Hepatocyte (in vitro differentiated cells): ENCODE data around the gene UBE2D2. TPM values are rescaled to one million over a fixed set of nuclear protein-coding genes. Genes with fewer than 3 reads are reported as not detected.

ENCODE experiments used
- DNase-seq: peaks from one replicate; pipeline ENCODE4 v3.0.0-alpha.2; 2016; ENCODE audit warnings: low spot score
- H2AFZ ChIP-seq: fragments of 200-600 bp; sonication (generic); 2 replicates; pipeline ENCODE4 v1.6.0; 2016; ENCODE audit warnings: antibody characterized with exemption, mild to moderate bottlenecking
- H3K27ac ChIP-seq: fragments of 200-600 bp; sonication (generic); 2 replicates; pipeline ENCODE4 v1.5.1; 2016; ENCODE audit warnings: mild to moderate bottlenecking
- H3K27me3 ChIP-seq: fragments of 200-600 bp; sonication (generic); 2 replicates; pipeline ENCODE4 v1.6.1; 2016
- H3K36me3 ChIP-seq: fragments of 200-600 bp; sonication (generic); replicated peaks from 2 replicates; pipeline ENCODE4 v1.5.1; 2016; ENCODE audit warnings: low read depth; ENCODE audit not compliant: insufficient read depth
- H3K4me1 ChIP-seq: fragments of 200-600 bp; sonication (generic); 2 replicates; pipeline ENCODE4 v1.5.1; 2016; ENCODE audit warnings: mild to moderate bottlenecking, moderate library complexity; ENCODE audit not compliant: insufficient read depth
- H3K4me2 ChIP-seq: fragments of 200-600 bp; sonication (generic); 2 replicates; pipeline ENCODE4 v1.6.0; 2016
- H3K4me3 ChIP-seq: fragments of 200-600 bp; sonication (generic); 2 replicates; pipeline ENCODE4 v1.5.1; 2016; ENCODE audit warnings: mild to moderate bottlenecking
- H3K79me2 ChIP-seq: fragments of 200-600 bp; sonication (generic); 2 replicates; pipeline ENCODE4 v1.6.0; 2017; ENCODE audit warnings: mild to moderate bottlenecking
- H3K9me2 ChIP-seq: fragments of 200-600 bp; sonication (generic); replicated peaks from 2 replicates; pipeline ENCODE4 v1.6.0; 2017; ENCODE audit warnings: mild to moderate bottlenecking; ENCODE audit not compliant: insufficient read depth
- H3K9me3 ChIP-seq: fragments of 200-600 bp; sonication (generic); 2 replicates; pipeline ENCODE4 v1.5.1; 2016; ENCODE audit warnings: low read depth, mild to moderate bottlenecking
- H4K20me1 ChIP-seq: fragments of 200-600 bp; sonication (generic); 2 replicates; pipeline ENCODE4 v1.6.0; 2016; ENCODE audit warnings: mild to moderate bottlenecking; ENCODE audit not compliant: insufficient read depth, poor library complexity, severe bottlenecking
- EZH2 ChIP-seq: fragments of 200-600 bp; sonication (generic); IDR thresholded peaks from 2 replicates; pipeline ENCODE4 v1.6.1; 2016; ENCODE audit warnings: antibody characterized with exemption, mild to moderate bottlenecking, borderline replicate concordance
- EZH2phosphoT487 ChIP-seq: fragments of 200-600 bp; sonication (generic); IDR thresholded peaks from one replicate; pipeline ENCODE4 v1.6.1; 2018; ENCODE audit warnings: antibody characterized with exemption, mild to moderate bottlenecking, low read depth, moderate library complexity; ENCODE audit not compliant: unreplicated experiment, severe bottlenecking
- WGBS: methylation state at CpG from one replicate; pipeline ENCODE4 v1.1.6; 2016; ENCODE audit warnings: low lambda C conversion rate; ENCODE audit errors: missing lambda C conversion rate; 5-methylcytosine and 5-hydroxymethylcytosine counted together
- polyA plus RNA-seq: library from polyadenylated mRNA; unstranded; fragments of >200 nt; fragmentation: Nextera tagmentation; extraction: Ambion mirVana; gene quantifications from 2 replicates; pipeline ENCODE4 v1.2.1, GENCODE V29; 2016
- total RNA-seq: library from RNA; depleted of rRNA; stranded (reverse); fragments of >200 nt; gene quantifications from 2 replicates; pipeline ENCODE4 v1.2.3, GENCODE V29; 2014
- TF ChIP-seq, protein P1 (sequence below): fragments of 200-600 bp; sonication (generic); IDR thresholded peaks from 2 replicates; pipeline ENCODE4 v1.5.1; 2016; ENCODE audit warnings: antibody characterized with exemption, mild to moderate bottlenecking; ENCODE audit not compliant: poor library complexity

Gene UBE2D2
- total and polyA plus RNA-seq, 2 experiments from 2014 or later: 85.9 to 182 TPM

DNA sequence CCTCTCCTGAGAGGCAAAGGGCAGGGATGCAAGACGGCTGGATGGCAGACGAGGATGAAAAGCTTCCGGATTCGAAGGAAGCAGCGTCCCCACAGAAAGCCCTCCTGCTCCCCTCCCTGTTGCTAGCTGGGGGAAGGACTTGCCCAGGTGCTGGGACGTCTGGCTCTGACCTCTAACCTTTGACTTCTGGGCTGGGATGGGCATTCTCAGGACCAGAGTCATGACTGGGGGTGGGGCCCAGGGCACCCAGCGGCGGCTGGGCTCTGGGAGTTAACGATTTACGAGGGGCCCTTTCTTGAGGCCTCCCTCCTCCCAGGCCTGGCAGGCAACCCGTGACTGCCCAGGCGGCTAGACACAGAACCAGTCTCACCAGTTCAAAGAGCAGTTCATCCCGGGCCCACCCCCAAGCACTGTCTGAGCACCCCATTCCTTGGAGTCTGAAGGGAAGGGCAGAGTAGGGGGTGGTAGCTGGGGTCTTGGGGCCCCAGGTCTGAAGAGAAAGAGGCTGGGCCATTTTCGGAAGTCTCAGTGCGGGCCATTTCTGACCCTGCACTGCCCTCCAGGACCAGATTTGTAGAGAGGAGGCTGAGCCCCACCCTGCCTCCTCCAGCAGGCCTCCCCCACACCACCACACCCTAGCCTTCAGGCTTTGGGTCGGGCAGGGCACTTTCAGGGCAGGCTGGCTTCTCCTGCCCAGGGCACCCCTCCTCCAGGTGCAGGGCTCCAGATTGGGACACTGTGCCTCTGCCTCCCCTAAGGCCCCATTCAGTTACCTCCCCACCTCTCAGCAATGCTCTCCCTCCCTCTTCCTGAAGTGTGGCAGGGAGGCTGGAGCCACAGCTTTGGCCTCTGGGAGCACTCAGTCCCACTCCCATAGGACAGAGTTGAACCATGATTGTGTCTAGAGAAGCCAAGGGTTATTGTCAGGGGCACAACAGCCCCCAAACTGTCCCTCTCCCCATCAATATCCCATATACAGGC, 82.0 kb downstream of the UBE2D2 start:
- Histone ChIP-seq H3K36me3 (no peaks in the 10 kb centered on the region), H3K79me2 (peaks cover 3% of the 10 kb centered on the region), H4K20me1 (no peaks in the 10 kb centered on the region), H3K4me1 (peaks cover 65% of the 10 kb centered on the region), H3K4me3 (no peak overlapping the region), H3K27ac (peak overlapping the region; percentile 97), H3K27me3 (no peaks in the 10 kb centered on the region), H3K4me2 (peak overlapping the region; percentile 51), H2AFZ (no peak overlapping the region), H3K9me2 (no peaks in the 10 kb centered on the region), H3K9me3 (no peaks in the 10 kb centered on the region)
- 20% methylated on average over 16 of the region's 16 CpGs for WGBS
- TF ChIP-seq, protein P1, sequence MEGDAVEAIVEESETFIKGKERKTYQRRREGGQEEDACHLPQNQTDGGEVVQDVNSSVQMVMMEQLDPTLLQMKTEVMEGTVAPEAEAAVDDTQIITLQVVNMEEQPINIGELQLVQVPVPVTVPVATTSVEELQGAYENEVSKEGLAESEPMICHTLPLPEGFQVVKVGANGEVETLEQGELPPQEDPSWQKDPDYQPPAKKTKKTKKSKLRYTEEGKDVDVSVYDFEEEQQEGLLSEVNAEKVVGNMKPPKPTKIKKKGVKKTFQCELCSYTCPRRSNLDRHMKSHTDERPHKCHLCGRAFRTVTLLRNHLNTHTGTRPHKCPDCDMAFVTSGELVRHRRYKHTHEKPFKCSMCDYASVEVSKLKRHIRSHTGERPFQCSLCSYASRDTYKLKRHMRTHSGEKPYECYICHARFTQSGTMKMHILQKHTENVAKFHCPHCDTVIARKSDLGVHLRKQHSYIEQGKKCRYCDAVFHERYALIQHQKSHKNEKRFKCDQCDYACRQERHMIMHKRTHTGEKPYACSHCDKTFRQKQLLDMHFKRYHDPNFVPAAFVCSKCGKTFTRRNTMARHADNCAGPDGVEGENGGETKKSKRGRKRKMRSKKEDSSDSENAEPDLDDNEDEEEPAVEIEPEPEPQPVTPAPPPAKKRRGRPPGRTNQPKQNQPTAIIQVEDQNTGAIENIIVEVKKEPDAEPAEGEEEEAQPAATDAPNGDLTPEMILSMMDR: no peak
- TF ChIP-seq EZH2phosphoT487 (no peak), EZH2 (no peak)
- DNase-seq: peak; percentile 91

DNA sequence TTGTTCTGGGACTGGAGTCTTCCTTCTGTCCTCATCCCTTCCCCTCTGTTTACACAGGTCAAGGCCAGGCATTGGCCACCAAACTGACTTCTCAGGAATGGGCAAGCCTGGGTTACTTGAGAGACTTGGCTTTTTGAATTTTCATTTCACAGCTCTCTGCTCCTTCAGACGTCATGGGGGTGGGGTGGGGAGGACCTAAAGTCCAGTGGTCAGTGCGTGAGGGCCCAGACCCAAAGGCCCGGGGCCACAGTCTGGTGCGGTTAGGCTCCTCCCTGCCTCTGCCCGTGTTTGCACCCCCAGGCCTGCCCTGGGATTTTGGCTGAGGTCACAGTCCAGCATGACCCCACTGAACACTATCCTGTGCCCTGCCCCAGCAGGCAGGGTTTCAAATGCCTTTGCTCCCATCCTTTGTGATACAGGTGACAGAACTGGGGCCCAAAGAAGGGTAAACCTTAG, 82.9 kb downstream of the UBE2D2 start:
- no peak overlapping the region for H2AFZ ChIP-seq
- no peaks in the 10 kb centered on the region for H3K36me3 ChIP-seq
- H3K4me1 ChIP-seq: peaks cover 56% of the 10 kb centered on the region
- H3K9me3 ChIP-seq: no peaks in the 10 kb centered on the region
- H3K27me3 ChIP-seq: no peaks in the 10 kb centered on the region
- H4K20me1 ChIP-seq: no peaks in the 10 kb centered on the region
- H3K79me2 ChIP-seq: peaks cover 7% of the 10 kb centered on the region
- peak overlapping the region; percentile 97 for H3K27ac ChIP-seq
- DNase-seq: no peak
- peak overlapping the region; percentile 51 for H3K4me2 ChIP-seq
- no peak overlapping the region for H3K4me3 ChIP-seq
- no peak for TF ChIP-seq EZH2
- TF ChIP-seq, protein P1: no peak
- TF ChIP-seq EZH2phosphoT487: no peak
- 68% methylated on average over 5 of the region's 5 CpGs for WGBS
- no peaks in the 10 kb centered on the region for H3K9me2 ChIP-seq

DNA sequence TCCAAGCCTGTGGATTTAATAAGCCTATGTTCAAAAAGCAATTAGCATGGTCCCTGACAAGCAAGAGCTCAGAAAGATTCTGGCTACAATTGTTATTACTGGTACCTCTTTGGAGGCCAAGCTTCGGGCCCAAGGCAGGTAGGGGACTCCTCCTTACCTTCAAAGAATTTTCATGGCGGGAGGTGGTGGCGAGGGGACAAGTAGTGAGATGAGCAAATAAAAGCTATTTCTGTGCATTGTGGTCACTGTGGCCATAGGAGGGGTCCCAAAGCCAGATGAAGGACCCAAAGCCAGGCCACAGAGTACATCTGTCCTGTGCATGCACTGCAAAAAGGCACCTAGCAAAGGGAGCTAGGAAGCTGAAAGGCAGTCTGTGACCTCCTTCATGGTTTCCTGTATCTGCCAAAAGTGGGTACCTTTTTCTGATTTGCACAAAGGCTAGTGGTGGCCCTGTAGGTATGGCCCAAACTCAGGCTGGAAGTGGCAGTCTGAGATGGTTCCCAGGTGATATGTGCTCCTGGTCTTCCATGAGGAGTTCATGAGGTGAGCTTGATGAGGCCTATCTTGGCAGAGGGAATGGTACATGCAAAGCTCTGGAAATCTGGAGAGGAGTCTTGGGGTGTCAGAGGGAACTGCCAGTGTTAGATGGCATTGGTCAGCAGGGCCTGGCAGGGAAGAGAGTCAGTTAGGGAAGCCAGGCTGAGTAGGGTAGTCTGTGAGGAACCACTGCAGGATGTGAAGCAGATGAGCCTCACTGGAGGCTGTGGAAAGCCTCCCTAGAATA, 83.7 kb downstream of the UBE2D2 start:
- no peaks in the 10 kb centered on the region for H3K36me3 ChIP-seq
- no peak for TF ChIP-seq EZH2phosphoT487
- TF ChIP-seq, protein P1: no peak
- TF ChIP-seq EZH2: no peak
- peaks cover 53% of the 10 kb centered on the region for H3K4me1 ChIP-seq
- H3K4me3 ChIP-seq: no peak overlapping the region
- H3K27me3 ChIP-seq: no peaks in the 10 kb centered on the region
- peak overlapping the region; percentile 97 for H3K27ac ChIP-seq
- WGBS: 96% methylated on average over 3 of the region's 3 CpGs
- H2AFZ ChIP-seq: no peak overlapping the region
- no peaks in the 10 kb centered on the region for H4K20me1 ChIP-seq
- H3K9me2 ChIP-seq: no peaks in the 10 kb centered on the region
- DNase-seq: no peak
- peaks cover 15% of the 10 kb centered on the region for H3K79me2 ChIP-seq
- H3K4me2 ChIP-seq: no peak overlapping the region
- no peaks in the 10 kb centered on the region for H3K9me3 ChIP-seq
